Measurements from ENCODE around the gene B3GNT3. TPM values are rescaled to one million over a fixed set of nuclear protein-coding genes. Genes with fewer than 3 reads are reported as not detected.

Gene B3GNT3
- total RNA-seq, 6 experiments from 2014 or later, result 0.26 to 13.6 (median 3.1) TPM

- ATAC-seq, result no peak
- Histone ChIP-seq H3K9me3 (no peaks in the 10 kb centered on the region), H3K27ac (no peak overlapping the region), H3K4me1 (no peaks in the 10 kb centered on the region), H3K36me3 (no peaks in the 10 kb centered on the region), H3K27me3 (no peaks in the 10 kb centered on the region), H3K4me3 (no peak overlapping the region)
- WGBS (ENCODE audit: insufficient coverage, low coverage, low lambda C conversion rate, missing lambda C conversion rate), result no CpG with 5 or more reads among the region's 14 CpGs
- no peak for DNase-seq
- intact Hi-C loops (cut with DNase I), result loop anchor here in 1 of 2 donors (10.0 kb wide), 2 partner anchors 67 to 83 kb away; partner anchors contain the start of gene RPL18A
- no peak for TF ChIP-seq POLR2A (IDR thresholded peaks at IDR 0.05)
- TF ChIP-seq CTCF (IDR thresholded peaks at IDR 0.05), result no peak
Measured at GRCh38 chr19:17787274-17787913, 7.5 kb upstream of the B3GNT3 start.

GRCh38 chr19:17788632-17789031, 6.3 kb upstream of the B3GNT3 start:
- no peaks in the 10 kb centered on the region for H3K36me3 ChIP-seq
- H3K27ac ChIP-seq, result no peak overlapping the region
- no peaks in the 10 kb centered on the region for H3K27me3 ChIP-seq
- no peak for ATAC-seq
- TF ChIP-seq POLR2A (IDR thresholded peaks at IDR 0.05) (no peak), CTCF (IDR thresholded peaks at IDR 0.05) (no peak)
- no peak for DNase-seq
- no peaks in the 10 kb centered on the region for H3K9me3 ChIP-seq
- WGBS (ENCODE audit: insufficient coverage, low coverage, low lambda C conversion rate, missing lambda C conversion rate), result 83% methylated on average over 1 of the region's 2 CpGs
- intact Hi-C loops (cut with DNase I), result loop anchor here in 1 of 2 donors (10.0 kb wide), 2 partner anchors 66 to 84 kb away; partner anchors contain the start of gene RPL18A
- no peaks in the 10 kb centered on the region for H3K4me1 ChIP-seq
- H3K4me3 ChIP-seq, result no peak overlapping the region

- TF ChIP-seq POLR2A (IDR thresholded peaks at IDR 0.05) (no peak), CTCF (IDR thresholded peaks at IDR 0.05) (no peak)
- 36% methylated on average over 4 of the region's 6 CpGs for WGBS (ENCODE audit: insufficient coverage, low coverage, low lambda C conversion rate, missing lambda C conversion rate)
- ATAC-seq (no peak), DNase-seq (no peak)
- H3K9me3 ChIP-seq, result no peaks in the 10 kb centered on the region
- H3K4me1 ChIP-seq, result no peaks in the 10 kb centered on the region
- no peak overlapping the region for H3K27ac ChIP-seq
- H3K36me3 ChIP-seq, result no peaks in the 10 kb centered on the region
- peaks cover 0 to 3% of the 10 kb centered on the region in 2 donors for H3K27me3 ChIP-seq
- intact Hi-C loops (cut with DNase I), result no loop called here
- H3K4me3 ChIP-seq, result no peak overlapping the region
Measured at GRCh38 chr19:17790059-17790780, 4.7 kb upstream of the B3GNT3 start.

- Histone ChIP-seq H3K9me3 (no peaks in the 10 kb centered on the region), H3K36me3 (no peaks in the 10 kb centered on the region), H3K27ac (no peak overlapping the region), H3K4me3 (no peak overlapping the region), H3K27me3 (peaks cover 0 to 8% of the 10 kb centered on the region in 2 donors), H3K4me1 (peaks cover 0 to 10% (median 0%) of the 10 kb centered on the region in 4 donors)
- ATAC-seq (no peak), DNase-seq (no peak)
- intact Hi-C loops (cut with DNase I), result no loop called here
- WGBS (ENCODE audit: insufficient coverage, low coverage, low lambda C conversion rate, missing lambda C conversion rate), result 32% methylated on average over 5 of the region's 9 CpGs
- TF ChIP-seq CTCF (IDR thresholded peaks at IDR 0.05), result no peak
- no peak for TF ChIP-seq POLR2A (IDR thresholded peaks at IDR 0.05)
Measured at GRCh38 chr19:17794412-17794730, 567 bp upstream of the B3GNT3 start.
